ENCODE measurements around the gene SREK1.
"Not testable (repeated sequence)": the region's sequence is repeated elsewhere in the genome, so short reads cannot be mapped to it uniquely, and the experiment has no call there.

SREK1 gene

GRCh38 chr5:66222896-66223295, 78.8 kb downstream of the SREK1 start:
- not testable (repeated sequence) for DNase-seq (ENCODE audit: low read depth)

- no peak for DNase-seq (ENCODE audit: low read depth)
Measured at GRCh38 chr5:66223637-66224036, 79.5 kb downstream of the SREK1 start.

DNA sequence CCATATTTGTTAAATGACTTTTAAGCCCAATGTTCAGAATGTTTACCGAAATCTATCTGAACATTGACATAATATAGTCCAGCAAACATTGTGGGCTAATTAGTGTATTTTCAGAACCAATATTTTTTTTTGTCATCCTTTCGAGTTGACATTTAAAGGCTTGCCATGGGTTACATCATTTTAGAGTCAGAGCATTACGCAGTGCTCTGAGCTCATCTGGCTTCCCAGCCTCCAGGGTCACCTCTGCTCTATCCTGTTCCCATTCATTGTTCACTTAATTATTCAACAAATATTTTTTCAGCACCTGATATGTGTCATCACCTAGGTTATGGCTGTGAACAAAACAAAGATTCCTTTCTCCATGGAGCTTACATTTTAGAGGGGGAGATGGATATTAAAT, 80.2 kb downstream of the SREK1 start:
- DNase-seq (ENCODE audit: low read depth), result no peak

DNA sequence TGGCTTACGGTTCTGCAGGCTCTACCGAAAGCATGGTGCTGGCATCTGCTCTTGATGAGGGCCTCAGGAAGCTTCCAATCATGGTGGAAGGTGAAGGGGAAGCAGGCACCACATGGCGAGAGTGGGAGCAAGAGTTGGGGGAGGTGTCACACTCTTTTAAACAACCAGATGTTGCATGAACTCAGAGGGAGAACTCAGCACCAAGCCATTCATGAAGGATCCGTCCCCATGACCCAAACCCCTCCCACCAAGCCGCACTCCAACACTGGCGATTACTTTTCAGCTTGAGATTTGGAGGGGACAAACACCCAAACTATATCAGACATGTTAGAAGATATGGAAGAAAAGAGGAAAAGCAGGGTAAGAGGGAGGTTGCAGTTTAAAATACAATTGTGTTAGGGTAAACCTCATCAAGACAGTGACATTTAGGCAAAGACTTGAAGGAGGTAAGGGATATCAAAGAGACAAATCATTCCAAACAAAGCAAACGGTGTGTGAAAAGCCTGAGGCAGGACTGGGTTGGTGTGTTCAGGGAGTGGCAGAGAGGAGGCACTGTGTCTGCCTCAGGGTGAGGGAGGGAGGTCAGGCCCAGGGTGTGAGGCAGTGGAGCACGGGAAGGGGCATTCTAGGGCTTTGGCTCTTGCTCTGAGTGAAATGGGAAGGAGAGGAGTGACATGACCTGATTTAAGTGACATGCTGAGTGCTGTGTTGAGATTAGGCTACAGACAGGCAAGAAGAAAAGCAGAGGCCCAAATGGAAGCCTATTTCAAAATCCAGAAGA, 80.9 kb downstream of the SREK1 start:
- DNase-seq (ENCODE audit: low read depth), result no peak

- DNase-seq (ENCODE audit: low read depth), result no peak
Measured at GRCh38 chr5:66230551-66230950, 86.5 kb downstream of the SREK1 start.

GRCh38 chr5:66231508-66231907, 87.4 kb downstream of the SREK1 start:
- DNase-seq (ENCODE audit: low read depth), result no peak

DNA sequence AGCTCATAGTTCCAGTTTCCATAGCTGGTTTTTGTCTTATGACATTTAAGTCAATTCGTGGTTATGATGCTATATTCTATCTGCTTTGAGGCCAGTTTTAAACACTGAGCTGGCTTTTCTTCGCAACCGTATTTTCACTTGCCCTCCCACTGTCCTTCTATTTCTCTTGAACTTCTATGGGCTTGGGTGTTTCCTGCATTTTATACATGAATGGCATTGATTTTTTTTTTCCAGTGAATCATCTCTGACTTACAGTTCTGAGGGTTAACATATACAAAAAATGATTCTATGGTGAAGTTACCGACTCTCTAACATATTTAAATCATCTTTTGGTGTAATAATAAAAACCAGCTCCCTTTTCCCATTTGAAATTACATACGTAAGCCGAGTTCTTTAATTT, 88.2 kb downstream of the SREK1 start:
- no peak for DNase-seq (ENCODE audit: low read depth)

- no peak for DNase-seq (ENCODE audit: low read depth)
Measured at GRCh38 chr5:66232706-66233445, 88.8 kb downstream of the SREK1 start.
